GM18517 (cell line): Measurements from ENCODE around the gene SUSD3.

Experiments used
- ATAC-seq: cut with Tn5 transposase; IDR thresholded peaks from one replicate; pipeline ENCODE4 v1.9.1; 2021; ENCODE audit warnings: mild to moderate bottlenecking, moderate library complexity; ENCODE audit not compliant: unreplicated experiment

Gene SUSD3

DNA sequence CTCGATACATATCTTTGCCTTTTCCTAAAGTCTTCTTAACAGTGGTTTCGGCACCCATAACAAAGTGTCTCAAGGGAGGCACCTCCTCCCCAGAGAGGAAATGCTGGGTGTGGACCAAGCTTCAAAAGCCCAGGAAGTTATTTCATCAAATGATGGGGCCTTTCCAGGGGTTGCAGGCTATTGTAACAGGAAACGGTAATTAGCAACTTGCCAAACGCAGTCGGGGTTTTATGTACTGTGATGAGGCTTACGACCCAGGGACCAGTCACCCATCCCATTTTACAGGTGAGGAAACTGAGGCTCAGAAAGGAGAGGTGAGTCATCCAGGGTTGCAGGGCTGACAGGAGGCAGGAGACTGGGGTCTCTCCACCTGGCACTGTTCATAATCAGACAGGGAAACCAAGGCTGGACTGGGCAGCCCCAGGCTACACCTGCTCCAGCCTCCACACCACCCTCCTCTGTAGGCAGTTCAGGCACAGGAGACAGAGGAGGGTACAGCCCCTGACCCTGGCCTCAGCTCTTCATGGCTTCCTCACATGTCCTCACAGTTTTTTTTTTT lies 30.0 kb upstream of the SUSD3 start:
- no peak for ATAC-seq

DNA sequence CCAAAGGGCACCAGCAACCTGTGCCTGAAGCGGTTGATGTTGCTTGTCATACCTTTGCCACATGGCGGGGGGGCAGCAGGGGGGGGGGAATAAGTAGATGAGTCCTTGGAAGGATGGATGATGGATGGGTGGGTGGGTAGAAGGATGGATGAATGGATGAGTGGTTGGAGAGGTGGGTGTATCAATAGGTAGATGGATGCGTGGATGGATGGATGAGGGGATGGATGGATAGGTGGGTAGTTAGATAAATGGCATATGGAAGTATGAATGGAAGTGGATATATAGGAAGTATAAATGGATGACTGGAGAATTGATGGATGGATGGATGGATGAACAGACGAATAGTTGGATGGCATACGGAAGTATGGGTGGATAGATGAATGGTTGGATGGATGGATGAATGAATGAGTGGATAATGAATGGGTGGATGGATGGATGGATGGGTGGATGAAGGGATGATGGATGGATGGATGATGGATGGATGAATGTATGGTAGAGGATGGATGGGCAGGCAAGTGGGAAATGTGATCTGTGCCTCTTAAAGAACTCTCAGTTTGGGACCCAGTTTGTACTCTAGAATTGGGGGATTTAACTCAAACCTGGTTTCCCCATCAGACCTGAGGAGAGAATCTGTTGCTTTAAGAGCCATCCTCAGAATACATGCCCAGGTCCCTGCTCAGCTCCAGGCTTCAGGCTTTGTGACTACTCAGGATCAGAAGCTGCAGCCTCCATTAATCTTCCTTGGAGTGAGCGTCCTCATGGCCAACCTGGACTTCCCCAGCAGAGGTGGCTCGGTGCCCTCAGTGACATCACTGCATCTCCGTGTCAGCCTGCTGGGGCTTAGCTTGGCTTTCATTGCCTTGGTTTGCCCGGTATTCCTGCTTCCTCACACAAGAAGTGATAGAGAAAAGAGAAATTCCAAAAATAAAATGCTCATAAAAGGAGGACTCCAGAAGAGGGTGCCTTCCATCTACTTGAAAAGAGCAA lies 27.6 kb upstream of the SUSD3 start:
- ATAC-seq = no peak

DNA sequence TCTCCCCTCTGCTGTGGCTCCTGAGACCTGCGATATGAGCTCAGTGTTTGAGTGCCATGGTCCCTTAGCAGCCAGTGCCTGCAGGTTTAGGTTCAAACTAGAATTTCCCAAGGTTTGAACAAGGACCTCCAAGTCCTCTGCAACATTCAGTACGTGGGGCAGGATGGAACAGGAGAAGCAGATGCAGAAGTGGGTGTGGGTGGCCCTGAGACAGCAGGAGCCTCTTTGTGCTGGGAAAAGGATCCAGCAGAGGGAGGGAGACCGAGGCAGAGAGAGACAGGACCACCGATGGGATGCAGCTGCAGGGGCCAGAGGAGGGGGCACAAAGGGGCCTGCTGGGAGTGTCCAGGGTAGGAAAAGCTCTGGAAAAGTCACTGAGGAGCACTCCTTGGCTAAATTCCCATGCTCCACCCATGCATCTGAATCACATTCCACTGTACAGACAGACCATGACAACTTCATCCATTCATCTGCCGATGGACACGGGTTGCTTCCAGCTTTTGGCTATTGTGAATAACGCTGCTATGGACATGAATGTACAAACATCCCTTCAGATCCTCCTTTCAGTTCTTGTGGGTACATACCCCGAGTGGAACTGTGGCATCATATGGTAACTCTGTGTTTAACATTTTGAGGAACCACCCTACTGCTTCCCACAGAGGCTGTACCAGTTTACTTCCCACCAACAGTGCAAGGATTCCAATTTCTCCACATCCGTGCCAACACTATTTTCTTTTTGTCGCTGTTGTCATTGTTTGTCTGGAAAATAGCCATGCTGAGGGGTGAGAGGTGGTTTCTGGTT lies 26.7 kb upstream of the SUSD3 start:
- no peak for ATAC-seq

DNA sequence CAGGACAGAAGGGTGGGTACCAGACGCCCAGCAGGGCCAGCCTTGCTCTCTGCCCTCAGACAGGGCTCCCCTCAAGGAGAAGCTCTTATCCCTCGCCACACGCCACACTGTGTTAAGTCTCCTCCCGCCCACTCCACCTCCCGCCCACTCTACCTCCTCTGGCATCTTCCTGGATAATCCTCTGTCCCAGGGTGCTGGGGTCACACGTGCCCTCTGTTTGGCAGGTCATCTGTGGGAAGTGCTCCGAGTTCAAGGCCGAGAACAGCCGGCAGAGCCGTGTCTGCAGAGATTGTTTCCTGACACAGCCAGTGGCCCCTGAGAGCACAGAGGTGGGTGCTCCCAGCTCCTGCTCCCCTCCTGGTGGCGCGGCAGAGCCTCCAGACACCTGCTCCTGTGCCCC lies 26.0 kb upstream of the SUSD3 start:
- no peak for ATAC-seq

DNA sequence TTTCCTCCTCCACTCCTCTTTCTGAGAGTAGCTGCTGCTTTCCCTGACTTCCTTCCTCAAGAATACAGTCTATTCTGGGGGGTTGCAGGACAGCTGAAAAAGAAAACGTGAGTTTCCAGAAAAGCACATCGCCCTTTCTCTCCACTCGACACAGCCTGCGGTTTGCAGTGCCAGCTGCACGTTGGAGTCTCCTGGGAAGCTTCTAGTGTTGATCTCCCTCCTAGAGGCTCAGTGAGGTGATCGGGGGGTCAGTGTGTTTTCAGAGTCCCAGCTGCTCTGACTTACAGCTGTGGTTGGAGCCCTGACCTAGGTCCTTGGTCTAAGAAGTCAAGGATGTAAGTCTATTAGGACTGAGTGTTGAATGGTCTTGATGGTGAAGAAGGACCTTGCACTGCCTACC lies 25.0 kb upstream of the SUSD3 start:
- no peak for ATAC-seq

DNA sequence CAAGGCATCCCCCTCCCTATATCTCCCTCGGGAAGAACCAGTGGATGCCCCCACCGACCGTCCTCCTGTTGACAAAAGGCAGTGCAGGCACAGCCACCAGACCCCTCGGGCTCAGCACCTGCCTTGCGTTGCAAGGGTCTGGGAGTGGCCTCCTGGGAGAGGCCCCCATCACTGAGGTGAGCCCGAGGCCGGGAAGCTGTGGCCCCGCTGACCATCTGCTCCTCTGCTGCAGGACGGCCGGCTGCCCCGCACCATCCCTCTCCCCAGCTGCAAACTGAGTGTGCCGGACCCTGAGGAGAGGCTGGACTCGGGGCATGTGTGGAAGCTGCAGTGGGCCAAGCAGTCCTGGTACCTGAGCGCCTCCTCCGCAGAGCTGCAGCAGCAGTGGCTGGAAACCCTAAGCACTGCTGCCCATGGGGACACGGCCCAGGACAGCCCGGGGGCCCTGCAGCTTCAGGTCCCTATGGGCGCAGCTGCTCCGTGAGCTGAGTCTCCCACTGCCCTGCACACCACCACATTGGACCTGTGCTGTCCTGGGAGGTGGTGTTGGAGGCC lies 23.3 kb upstream of the SUSD3 start:
- no peak for ATAC-seq

DNA sequence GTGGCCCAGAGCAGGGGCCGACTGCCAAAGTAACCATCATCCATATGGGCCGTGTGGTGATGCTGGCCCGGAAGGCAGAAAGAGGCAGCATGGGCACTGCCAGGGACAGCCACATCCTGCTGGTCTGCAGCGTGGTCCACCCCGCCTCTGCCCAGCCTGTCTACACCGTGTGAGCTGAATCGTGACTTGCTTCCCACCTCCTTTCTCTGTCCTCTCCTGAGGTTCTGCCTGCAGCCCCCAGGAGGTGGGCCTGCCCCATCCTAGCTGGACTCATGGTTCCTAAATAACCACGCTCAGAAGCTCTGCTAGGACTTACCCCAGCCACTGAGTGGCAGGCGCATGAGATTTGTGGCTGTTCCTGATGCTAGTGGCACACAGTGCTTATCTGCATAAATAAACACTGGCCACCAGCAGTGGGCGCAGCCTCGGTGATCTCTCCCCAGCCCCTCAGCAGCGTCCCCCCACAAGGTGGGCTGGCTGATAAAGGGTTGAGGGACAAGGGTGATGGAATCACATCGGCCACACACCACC lies 22.6 kb upstream of the SUSD3 start:
- no peak for ATAC-seq

DNA sequence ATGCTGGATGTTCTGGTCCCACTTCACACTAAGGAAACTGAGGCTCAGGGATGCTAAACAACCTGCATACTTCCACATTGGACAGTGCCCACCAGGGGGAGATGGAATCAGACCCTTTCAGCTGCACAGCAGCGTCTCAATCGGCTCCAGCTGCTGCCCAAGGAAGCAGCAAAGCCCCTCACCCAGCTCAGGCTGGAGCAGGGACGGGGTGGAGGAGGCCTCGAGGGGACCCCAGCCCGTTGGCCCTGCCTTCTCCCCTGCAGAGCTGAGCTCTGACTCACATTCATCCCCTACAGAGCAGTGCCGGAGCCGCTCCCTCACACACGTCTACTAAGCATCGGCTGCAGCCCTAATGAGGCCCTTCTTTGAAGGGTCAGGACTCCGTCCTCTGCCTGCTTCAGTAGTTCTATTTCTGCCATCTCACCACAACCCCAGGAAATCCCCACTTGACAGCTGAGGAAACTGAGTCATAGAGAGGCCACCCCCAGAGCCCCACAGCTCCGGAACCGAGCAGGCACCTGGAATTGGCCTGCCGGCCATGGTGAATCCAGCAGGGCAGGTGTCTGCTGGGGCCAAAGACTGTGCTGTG lies 21.5 kb upstream of the SUSD3 start:
- ATAC-seq = no peak

DNA sequence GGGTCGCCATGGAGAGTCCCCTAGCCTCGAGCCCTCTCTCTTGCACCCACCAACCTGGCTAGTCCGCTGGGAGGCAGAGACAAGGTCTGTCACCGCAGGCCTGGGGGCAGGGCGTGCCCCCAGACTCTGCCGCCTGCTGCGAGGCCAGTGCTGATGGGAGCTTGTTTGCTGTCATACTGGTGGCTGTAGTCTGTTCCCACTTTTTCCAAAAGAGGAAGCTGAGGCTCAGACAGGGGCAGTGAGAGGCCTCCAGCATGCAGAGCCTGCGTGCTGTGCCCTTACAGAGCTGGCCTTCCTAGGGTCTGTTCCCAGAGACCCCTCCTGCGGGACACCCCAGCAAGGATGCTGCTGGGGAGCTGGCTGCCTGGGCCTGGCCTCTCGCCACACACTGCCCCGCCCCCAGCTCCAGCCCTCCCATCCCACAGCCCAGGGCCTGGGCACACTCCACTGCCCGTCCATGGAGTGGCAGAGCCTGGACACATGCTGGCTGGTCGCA lies 21.0 kb upstream of the SUSD3 start:
- ATAC-seq = no peak

DNA sequence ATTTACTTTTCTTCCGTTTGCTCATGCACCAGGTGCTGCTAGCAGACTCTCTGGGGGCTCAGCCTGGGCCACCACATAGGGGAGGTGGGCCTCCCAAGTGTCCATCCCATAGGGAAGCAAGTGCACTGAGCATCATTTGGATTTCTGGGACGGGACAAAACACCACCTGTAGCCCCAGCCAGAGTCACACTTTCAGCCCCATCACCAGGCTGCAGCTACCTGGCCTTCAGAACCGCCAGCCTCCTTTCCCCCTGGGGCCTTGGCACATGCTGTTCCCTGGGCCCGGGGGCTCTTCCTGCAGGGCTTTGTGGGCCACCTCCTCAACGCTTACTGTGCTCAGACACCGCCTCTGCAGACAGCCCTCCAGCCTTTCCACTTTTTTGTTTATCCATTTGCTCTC lies 19.6 kb upstream of the SUSD3 start:
- no peak for ATAC-seq

DNA sequence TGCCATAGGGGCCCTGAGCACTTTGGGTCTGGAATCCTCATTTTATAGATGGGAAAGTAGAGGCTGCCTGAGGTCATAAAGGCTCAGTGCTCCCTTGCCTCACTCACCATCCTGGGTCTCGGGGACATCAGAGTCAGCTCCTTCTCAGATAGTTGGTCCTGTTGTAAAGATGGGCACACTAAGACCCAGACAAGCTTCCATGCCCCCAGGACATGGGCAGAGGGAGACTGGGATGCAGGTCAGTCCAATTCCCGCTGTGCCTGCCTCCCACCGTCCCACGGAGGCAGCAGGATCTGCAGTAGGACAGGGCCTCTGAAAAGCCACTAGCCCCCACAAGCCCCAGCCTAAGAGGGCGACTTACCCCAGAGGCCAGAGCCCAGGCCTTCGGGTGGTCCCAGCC lies 19.0 kb upstream of the SUSD3 start:
- ATAC-seq = no peak

DNA sequence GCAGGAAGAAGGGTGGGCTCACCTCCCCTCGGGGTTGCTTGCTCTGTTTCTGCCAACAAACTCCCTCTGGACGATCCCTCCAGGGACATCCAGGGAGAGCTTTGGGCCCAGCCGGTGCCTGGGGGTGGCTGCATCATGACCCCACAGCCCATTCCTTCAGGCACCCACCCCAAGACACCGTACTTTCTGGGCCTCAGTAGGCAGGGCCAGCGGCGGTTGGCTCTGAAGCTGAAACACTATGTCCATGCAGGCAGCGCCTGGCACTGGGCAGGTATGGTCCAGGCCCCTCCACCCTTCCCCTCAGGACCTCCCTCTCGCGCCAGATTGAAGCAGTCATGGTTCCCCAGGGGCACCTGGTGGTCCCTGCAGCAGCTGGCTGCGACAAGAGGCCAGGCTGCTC lies 18.5 kb upstream of the SUSD3 start:
- no peak for ATAC-seq

DNA sequence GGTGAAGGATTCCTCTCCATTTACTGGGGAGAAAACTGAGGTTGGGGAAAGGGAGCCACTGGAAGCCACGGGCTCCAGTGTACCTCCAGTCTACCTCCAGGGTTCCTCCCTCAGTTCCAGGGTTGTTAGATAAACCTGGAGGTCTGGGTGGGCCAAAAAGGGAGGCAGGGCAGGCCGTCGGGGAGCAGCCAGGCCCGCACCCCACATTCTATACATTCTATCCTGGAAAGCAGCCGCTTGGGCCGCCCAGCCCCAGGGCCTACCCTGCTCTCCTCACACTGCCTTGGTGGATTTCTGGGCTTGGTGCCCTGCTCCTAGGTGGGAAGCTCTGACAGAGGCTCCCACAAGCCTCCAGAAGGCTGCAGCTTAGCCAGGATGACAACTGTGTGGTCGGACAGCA lies 18.1 kb upstream of the SUSD3 start:
- ATAC-seq = no peak

DNA sequence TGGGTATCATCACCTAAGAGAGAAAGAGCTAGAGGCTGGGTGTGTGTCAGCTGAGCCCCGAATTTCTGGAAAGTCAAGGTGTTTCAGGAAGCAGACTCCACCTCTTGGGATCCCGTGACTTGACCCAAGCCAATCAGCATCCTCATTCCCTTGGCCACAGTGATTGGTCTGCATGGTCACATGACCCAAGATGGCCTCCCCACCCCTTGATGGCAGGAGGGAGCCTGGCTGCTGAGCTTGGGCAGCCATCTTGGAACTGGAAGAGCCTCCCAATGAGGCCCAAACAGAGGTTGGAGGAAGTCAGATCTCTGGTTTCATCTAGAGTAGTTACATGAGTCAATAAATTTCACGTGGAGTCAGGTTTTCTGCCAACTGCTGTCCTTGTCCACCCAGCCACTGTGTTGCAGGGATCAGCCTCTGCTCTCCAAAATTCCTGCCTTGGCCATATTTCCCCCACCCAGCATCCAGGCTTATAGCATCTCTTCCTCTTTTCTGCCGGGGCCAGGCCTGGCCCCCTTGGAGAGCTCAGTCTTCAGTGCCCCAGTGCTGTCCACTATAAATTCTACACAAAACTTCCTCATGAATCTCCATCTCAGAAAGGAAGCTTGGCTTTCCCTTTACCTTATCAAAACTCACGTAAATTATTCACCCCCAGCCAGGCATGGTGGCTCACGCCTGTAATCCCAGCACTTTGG lies 17.2 kb upstream of the SUSD3 start:
- ATAC-seq = no peak

DNA sequence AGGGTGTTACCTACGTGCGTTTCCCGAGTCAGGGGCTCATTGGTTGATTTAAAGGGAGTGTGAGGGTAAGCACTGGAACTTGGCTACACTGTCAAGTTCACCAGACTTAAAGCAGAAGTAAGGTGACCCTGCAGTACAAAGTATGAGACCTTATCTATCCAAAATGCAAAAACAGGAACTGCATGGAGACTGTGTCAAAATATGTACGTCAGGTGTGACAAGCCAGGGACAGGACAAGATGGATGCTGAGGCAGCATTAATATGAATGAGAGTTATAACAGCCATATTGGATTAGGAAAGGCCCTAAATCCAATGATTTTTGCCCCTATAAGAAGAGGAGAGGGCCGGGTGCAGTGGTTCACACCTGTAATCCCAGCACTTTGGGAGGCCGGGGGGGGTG lies 15.4 kb upstream of the SUSD3 start:
- no peak for ATAC-seq

DNA sequence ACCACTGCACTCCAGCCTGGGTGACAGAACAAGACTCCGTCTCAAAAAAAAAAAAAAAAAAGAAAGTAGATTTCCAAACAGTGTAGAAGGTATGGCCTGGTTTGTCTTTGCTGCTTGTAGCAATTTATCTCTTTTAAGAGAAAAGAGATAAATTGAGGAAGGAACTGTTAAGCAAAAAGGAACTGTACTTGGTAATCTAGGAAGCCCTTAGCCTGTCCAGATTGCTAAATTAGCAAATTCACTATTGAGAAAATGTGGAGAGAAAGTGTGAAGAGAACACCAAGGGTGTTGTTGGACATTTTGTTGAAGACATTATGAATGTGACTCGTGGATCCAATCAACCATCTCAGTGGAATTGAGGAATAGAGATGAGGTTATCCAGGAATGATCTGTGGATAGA lies 13.0 kb upstream of the SUSD3 start:
- no peak for ATAC-seq

DNA sequence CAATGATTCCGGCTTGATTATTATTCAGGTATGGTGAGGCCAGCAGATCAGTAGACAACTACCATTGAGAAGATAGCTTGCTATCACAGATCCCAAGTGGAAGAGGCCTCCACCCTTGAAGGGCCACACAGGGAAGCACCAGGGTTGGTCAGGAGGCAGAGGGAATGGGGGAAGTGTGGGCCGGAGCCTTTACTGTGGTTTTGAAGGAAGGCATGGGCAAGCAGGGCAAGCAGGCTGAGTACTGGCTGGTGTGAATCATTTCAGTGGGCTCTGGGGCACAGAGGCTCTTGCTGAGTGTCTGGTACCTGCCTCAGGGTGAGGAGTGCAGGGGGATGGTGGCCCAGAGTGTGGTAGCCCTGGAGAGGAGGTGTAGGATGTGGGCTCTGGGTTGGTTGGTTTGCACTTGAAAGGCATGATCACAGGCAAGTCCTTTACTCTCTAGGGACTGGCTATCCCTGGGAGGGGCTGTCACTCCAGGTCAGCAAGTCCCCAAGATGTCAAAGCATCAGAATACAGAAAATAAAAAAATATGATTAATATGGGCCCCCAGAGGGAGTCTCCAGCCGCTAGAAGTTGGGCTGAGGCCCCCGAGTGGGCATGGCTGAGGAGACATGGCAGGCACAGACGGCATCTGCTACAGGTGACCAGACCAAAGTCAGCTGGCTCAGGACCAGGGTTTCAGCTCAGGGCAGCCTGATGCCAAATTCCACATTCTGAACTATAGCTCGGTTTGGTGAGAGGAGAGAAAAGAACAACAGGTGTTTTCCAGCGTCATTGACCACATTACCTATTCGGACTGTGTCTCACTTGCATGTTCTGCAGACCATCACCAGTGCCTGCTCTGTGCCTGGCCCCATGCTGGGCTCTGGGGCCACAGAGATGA lies 9.7 kb upstream of the SUSD3 start:
- no peak for ATAC-seq

DNA sequence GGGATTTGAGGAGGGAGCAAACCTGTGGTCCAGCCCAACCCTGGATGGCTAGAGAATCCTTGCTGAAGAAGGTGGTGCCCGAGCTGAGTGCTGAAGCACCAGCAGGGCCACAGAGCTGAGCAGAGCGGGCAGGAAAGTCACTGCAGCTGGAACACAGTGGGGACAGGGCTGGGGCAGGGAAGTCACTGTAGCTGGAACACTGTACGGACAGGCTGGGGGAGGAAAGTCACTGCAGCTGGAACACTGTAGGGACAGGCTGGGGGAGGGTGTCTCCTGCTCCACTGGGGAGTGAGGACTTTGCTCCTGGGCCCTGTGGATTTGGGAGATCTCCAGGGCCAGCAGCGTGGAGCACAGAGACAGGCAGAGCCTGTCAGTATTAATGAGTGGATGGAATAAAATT lies 9.0 kb upstream of the SUSD3 start:
- no peak for ATAC-seq

DNA sequence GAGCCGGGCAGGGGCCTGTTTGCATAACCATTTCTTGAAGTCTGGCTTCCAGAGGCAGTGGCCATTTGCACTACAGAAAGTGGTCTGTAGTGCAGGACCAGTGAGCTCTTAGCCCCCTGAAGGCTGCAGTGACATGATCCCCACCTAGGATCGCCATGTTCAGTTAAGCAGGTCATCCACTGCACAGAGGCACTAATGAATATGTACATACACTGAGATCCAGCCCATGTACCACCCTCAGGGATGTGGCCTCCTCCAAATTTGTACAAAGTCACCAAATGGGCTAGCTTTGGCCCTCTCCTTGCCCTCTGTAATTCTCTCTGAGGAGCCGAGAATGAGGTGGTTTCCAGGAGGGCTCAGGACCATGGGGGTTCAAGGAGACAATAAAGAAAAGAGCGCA lies 8.3 kb upstream of the SUSD3 start:
- no peak for ATAC-seq
